ENCODE measurements around the gene MOB1B. TPM values are rescaled to one million over a fixed set of nuclear protein-coding genes. Genes with fewer than 3 reads are reported as not detected.
A peak's percentile ranks its signal among the peaks of the same experiment; 100 is the strongest.
"Not testable (repeated sequence)": the region's sequence is repeated elsewhere in the genome, so short reads cannot be mapped to it uniquely, and the experiment has no call there.

MOB1B gene
- total and polyA plus RNA-seq, 2 experiments from 2014 or later: 7.9 to 30.2 TPM

- DNase-seq (ENCODE audit: low spot score) (peak; percentile 46), ATAC-seq (peak; percentile 86)
- Histone ChIP-seq H3K27ac (ENCODE audit: low read depth) (no peak overlapping the region), H3K4me1 (ENCODE audit: insufficient read depth) (peaks cover 36% of the 10 kb centered on the region), H3K36me3 (ENCODE audit: insufficient read depth) (peaks cover 8% of the 10 kb centered on the region; the same call in 1 of the 2 replicates), H4K20me1 (replicated peaks; ENCODE audit: insufficient read depth) (peaks cover 15% of the 10 kb centered on the region), H3K79me2 (replicated peaks; ENCODE audit: insufficient read depth) (peaks cover 88% of the 10 kb centered on the region), H3K9me2 (ENCODE audit: insufficient read depth) (no peaks in the 10 kb centered on the region), H2AFZ (no peak overlapping the region), H3K27me3 (ENCODE audit: insufficient read depth) (no peaks in the 10 kb centered on the region), H3K4me3 (peak overlapping the region; percentile 38; the same call in 1 of the 2 replicates), H3K4me2 (peak overlapping the region; percentile 74), H3F3A (replicated peaks; ENCODE audit: low read depth) (no peaks in the 10 kb centered on the region)
- H3K4me3 Mint-ChIP-seq: 0 out of 3 replicates have a peak overlapping the region, but pooled peaks have one; percentile 9
- peak in 1 of 2 experiments; percentile 50; a peak in 2 of 4 replicates for TF ChIP-seq CTCF (conservative IDR thresholded peaks at IDR 0.05; ENCODE audit: low read depth in 2 of 2)
- TF ChIP-seq, protein P1, sequence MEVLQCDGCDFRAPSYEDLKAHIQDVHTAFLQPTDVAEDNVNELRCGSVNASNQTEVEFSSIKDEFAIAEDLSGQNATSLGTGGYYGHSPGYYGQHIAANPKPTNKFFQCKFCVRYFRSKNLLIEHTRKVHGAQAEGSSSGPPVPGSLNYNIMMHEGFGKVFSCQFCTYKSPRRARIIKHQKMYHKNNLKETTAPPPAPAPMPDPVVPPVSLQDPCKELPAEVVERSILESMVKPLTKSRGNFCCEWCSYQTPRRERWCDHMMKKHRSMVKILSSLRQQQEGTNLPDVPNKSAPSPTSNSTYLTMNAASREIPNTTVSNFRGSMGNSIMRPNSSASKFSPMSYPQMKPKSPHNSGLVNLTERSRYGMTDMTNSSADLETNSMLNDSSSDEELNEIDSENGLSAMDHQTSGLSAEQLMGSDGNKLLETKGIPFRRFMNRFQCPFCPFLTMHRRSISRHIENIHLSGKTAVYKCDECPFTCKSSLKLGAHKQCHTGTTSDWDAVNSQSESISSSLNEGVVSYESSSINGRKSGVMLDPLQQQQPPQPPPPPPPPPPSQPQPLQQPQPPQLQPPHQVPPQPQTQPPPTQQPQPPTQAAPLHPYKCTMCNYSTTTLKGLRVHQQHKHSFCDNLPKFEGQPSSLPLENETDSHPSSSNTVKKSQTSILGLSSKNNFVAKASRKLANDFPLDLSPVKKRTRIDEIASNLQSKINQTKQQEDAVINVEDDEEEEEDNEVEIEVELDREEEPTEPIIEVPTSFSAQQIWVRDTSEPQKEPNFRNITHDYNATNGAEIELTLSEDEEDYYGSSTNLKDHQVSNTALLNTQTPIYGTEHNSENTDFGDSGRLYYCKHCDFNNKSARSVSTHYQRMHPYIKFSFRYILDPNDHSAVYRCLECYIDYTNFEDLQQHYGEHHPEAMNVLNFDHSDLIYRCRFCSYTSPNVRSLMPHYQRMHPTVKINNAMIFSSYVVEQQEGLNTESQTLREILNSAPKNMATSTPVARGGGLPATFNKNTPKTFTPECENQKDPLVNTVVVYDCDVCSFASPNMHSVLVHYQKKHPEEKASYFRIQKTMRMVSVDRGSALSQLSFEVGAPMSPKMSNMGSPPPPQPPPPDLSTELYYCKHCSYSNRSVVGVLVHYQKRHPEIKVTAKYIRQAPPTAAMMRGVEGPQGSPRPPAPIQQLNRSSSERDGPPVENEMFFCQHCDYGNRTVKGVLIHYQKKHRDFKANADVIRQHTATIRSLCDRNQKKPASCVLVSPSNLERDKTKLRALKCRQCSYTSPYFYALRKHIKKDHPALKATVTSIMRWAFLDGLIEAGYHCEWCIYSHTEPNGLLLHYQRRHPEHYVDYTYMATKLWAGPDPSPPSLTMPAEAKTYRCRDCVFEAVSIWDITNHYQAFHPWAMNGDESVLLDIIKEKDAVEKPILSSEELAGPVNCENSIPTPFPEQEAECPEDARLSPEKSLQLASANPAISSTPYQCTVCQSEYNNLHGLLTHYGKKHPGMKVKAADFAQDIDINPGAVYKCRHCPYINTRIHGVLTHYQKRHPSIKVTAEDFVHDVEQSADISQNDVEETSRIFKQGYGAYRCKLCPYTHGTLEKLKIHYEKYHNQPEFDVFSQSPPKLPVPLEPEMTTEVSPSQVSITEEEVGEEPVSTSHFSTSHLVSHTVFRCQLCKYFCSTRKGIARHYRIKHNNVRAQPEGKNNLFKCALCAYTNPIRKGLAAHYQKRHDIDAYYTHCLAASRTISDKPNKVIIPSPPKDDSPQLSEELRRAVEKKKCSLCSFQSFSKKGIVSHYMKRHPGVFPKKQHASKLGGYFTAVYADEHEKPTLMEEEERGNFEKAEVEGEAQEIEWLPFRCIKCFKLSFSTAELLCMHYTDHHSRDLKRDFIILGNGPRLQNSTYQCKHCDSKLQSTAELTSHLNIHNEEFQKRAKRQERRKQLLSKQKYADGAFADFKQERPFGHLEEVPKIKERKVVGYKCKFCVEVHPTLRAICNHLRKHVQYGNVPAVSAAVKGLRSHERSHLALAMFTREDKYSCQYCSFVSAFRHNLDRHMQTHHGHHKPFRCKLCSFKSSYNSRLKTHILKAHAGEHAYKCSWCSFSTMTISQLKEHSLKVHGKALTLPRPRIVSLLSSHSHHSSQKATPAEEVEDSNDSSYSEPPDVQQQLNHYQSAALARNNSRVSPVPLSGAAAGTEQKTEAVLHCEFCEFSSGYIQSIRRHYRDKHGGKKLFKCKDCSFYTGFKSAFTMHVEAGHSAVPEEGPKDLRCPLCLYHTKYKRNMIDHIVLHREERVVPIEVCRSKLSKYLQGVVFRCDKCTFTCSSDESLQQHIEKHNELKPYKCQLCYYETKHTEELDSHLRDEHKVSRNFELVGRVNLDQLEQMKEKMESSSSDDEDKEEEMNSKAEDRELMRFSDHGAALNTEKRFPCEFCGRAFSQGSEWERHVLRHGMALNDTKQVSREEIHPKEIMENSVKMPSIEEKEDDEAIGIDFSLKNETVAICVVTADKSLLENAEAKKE (CRISPR knock-in tag; IDR thresholded peaks at IDR 0.05): no peak; the same call in 1 of the 2 replicates
- H3K4me1 Mint-ChIP-seq: peaks cover 43% of the 10 kb centered on the region
- H3K36me3 Mint-ChIP-seq (ENCODE audit: low read depth): peaks cover 41% of the 10 kb centered on the region
- H3K27ac Mint-ChIP-seq: 0 out of 2 replicates have a peak overlapping the region, but pooled peaks have one; percentile 19
- H3K9me3 Mint-ChIP-seq: peaks cover 27% of the 10 kb centered on the region; the same call in 2 of the 3 replicates
- H3K27me3 Mint-ChIP-seq (ENCODE audit: insufficient read depth, low read depth, poor library complexity): peaks cover 5% of the 10 kb centered on the region
Measured at GRCh38 chr4:71004281-71004851, 102.2 kb downstream of the MOB1B start.

DNA sequence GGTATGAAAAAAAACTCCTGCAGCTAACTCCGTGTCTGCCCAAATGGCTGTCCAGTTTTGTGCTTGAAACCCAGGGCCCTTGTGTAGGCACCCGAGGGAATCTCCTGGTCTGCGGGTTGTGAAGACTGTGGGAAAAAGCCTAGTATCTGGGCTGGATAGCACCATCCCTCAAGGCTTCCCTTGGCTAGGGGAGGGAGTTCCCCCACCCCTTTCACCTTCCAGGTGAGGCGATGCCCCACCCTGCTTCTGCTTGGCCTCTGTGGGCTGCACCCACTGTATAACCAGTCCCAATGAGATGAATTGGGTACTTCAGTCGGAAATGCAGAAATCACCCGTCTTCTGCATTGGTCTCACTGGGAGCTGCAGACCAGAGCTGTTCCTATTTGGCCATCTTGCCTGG is 102.9 kb downstream of the MOB1B start:
- H3K9me2 ChIP-seq (ENCODE audit: insufficient read depth); H3K27me3 Mint-ChIP-seq (ENCODE audit: insufficient read depth, low read depth, poor library complexity); H2AFZ ChIP-seq; H3K27me3 ChIP-seq (ENCODE audit: insufficient read depth); DNase-seq (ENCODE audit: low spot score); H3K27ac ChIP-seq (ENCODE audit: low read depth); H3K36me3 ChIP-seq (ENCODE audit: insufficient read depth); H3F3A ChIP-seq (replicated peaks; ENCODE audit: low read depth): not testable (repeated sequence)
- ATAC-seq: peak; percentile 67
- Histone ChIP-seq H3K4me2 (peak overlapping the region; percentile 74), H3K4me3 (peak overlapping the region; percentile 38; the same call in 1 of the 2 replicates), H3K4me1 (ENCODE audit: insufficient read depth) (peaks cover 36% of the 10 kb centered on the region), H3K79me2 (replicated peaks; ENCODE audit: insufficient read depth) (peaks cover 81% of the 10 kb centered on the region), H4K20me1 (replicated peaks; ENCODE audit: insufficient read depth) (peaks cover 15% of the 10 kb centered on the region)
- H3K9me3 Mint-ChIP-seq: peaks cover 22% of the 10 kb centered on the region; the same call in 2 of the 3 replicates
- peak overlapping the region; percentile 30; the same call in 2 of the 3 replicates for H3K4me3 Mint-ChIP-seq
- peaks cover 49% of the 10 kb centered on the region for H3K4me1 Mint-ChIP-seq
- H3K27ac Mint-ChIP-seq: 0 out of 2 replicates have a peak overlapping the region, but pooled peaks have one; percentile 66
- H3K36me3 Mint-ChIP-seq (ENCODE audit: low read depth): peaks cover 34% of the 10 kb centered on the region

All from GM23338 (cell line).